PFSK-1 (cell line): ENCODE measurements around the gene C10orf143.

Experiments used
- FOXP2 ChIP-seq: optimal IDR thresholded peaks from 2 replicates; pipeline ENCODE3; 2011; ENCODE audit warnings: borderline replicate concordance, control low read depth, inconsistent platforms; ENCODE audit not compliant: insufficient read depth; ENCODE audit errors: extremely low read length, extremely low read depth
- POLR2AphosphoS5 ChIP-seq: IDR thresholded peaks from 2 replicates; pipeline ENCODE4 v1.6.1; 2012; ENCODE audit warnings: low read depth, mild to moderate bottlenecking, control low read depth, low read length, moderate library complexity
- REST ChIP-seq, 2 experiments: IDR thresholded peaks; 2 replicates each; pipeline versions ENCODE4 v1.6.1 to v1.8.0; 2011 to 2012; ENCODE audit warnings: low read depth in 2 of 2, low read length in 2 of 2, control low read depth in 1 of 2, inconsistent platforms in 1 of 2, mild to moderate bottlenecking in 1 of 2, moderate library complexity in 1 of 2; ENCODE audit not compliant: insufficient read depth in 1 of 2
- SIN3A ChIP-seq: IDR thresholded peaks from 2 replicates; pipeline ENCODE4 v1.6.1; 2012; ENCODE audit warnings: mild to moderate bottlenecking, low read length, moderate library complexity, borderline replicate concordance; ENCODE audit not compliant: insufficient read depth
- TAF1 ChIP-seq: IDR thresholded peaks from 2 replicates; pipeline ENCODE4 v1.6.1; 2012; ENCODE audit warnings: low read length, control low read depth, borderline replicate concordance; ENCODE audit not compliant: insufficient read depth

- TF ChIP-seq POLR2AphosphoS5 (no peak), SIN3A (no peak), REST (IDR thresholded peaks at IDR 0.05; ENCODE audit: insufficient read depth in 1 of 2, low read depth in 2 of 2, low read length in 2 of 2) (no peak), FOXP2 (no peak), TAF1 (no peak)
These were observed 63.3 kb downstream of the C10orf143 start for GRCh38 chr10:130047336-130047735.
